GM19397 (cell line): ENCODE measurements around the gene PCDH1.

ENCODE experiments used
- ATAC-seq: cut with Tn5 transposase; IDR thresholded peaks from one replicate; pipeline ENCODE4 v1.9.1; 2021; ENCODE audit warnings: mild to moderate bottlenecking, moderate library complexity; ENCODE audit not compliant: unreplicated experiment

The PCDH1 gene

GRCh38 chr5:141857226-141857625 is 21.0 kb downstream of the PCDH1 start:
- ATAC-seq = no peak

DNA sequence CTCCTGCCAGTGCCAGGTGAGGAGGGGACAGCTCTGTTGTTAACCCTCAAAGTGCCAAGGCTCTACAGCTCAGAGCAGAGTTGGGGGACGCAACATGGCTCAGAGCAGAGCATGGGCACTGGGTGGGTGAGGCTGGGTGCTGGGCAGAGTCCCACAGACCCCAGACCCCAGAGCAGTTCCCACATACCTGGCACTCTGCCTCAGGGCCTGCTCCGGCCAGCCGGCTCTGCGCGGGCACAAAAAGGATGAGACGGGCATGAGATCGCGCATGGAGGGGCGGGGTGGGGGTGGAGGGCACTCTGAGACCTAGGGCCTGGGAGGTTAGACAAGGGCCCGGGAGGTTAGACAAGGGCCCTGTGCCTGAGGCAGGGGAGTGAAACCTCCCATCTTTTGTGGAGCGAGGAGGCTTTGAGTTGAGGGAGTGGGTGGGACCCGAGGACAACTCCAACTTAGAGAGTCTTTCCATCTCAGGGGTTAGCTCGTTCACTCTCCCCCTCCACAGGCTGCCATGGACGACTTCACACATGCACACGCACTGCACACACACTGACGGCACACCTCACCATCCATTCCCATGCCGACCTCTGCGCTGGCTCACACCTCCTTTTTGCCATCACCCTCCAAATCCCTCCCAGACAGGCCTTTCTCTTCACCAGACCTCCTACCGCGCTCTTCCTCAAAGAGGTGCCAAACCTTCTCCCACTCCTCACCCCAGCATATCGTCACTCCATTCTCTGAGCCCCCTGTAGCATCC is 22.0 kb downstream of the PCDH1 start:
- ATAC-seq = no peak

- no peak for ATAC-seq
Measured at GRCh38 chr5:141855265-141856036, 22.8 kb downstream of the PCDH1 start.

GRCh38 chr5:141853895-141854626 is 24.1 kb downstream of the PCDH1 start:
- ATAC-seq = no peak

DNA sequence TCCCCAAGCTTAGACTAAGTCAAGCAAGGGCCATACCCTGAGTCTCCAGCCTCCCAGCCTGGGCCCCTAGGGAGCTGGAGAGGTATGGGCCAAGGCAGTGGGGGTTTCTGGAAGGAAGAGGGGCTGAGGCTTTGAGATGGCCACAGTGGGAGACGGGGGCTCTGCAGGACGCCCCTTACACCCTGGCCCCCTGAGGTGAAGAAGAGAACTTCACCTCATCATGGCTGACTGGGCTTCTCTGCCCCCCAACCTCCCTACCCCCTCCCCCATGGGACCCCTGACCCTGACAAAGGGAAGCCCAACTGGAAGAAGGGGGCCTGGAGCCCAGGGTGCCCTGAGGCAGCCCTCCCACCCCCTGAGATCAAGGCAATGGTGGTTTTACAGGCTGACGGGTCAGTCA is 25.8 kb downstream of the PCDH1 start:
- no peak for ATAC-seq

- no peak for ATAC-seq
Measured at GRCh38 chr5:141851195-141851874, 26.9 kb downstream of the PCDH1 start.

DNA sequence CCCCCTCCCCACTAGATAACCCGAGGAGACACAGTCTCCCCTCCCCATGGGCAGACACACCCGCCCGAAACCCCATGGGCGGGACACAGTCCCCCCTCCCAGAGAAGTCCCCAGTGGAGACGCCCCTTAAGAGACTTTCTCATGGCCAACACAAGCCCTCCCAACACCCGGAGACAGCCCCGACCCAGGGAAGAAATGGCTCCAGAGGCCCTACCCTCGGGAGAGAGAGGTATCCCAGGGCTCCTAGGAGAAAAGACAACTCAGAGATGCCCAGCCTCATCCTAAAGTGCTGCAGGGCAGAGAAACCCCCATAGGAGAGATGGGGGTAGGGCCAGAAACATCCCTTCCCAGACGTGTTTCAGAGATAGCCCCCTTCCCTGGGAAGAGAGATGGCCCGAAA is 27.4 kb downstream of the PCDH1 start:
- no peak for ATAC-seq

- ATAC-seq = no peak
Measured at GRCh38 chr5:141850244-141850768, 27.9 kb downstream of the PCDH1 start.

- peak; percentile 76 for ATAC-seq
Measured at GRCh38 chr5:141849415-141850243, 28.6 kb downstream of the PCDH1 start.

- peak; percentile 29 for ATAC-seq
Measured at GRCh38 chr5:141848744-141849414, 29.3 kb downstream of the PCDH1 start.

DNA sequence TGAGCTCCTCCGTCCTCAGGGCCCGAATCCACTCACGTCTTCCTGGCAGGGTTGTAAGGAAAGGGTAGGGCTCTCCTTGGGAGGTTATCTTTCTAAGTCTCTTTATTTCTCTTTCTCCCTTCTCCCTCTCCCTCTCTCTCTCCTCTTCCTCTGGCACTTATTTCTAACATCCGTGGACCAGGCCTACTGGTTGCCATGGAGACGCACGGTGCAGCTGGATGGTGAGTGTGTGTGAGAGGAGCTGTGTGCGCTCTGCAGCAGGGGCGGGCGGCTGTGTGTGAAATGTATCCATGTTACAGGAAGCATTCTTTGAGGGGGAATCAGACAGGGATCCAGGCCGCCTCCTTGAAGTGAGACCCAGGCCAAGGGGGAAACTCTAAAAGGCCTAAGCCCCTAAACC is 32.2 kb downstream of the PCDH1 start:
- ATAC-seq = no peak

- ATAC-seq = no peak
Measured at GRCh38 chr5:141845371-141845851, 32.8 kb downstream of the PCDH1 start.

DNA sequence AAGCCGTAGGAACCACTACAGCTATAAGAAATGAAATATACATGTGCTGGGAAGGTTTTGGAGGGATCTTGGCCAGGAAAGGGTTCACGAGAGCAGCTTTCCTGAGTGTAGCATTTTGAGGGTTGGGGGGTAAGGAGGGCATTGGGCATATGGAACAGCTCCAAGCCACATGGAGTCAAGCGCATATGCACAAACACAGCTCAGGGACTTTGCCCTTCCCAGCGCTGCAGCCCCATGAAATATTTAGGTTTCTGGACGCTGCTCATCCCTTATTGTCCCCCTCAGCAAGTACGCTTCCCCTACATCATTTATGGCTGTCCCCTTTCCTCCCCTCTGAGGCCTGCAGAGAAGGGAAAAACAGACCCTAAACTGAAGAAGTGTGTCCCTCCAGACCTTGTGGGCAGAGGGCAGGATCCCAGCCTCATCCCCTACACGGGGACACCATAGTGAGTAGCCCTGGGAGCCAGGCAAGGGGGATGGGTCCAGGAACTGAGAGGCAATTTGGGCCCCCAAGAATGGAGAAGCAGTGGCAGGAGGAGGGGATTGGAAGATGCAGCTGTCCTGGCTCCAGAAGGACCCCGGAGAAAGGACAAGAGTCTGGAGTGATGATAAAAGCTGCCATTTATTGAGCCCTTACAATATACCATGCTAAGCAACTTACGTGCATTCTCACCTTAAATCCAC is 33.7 kb downstream of the PCDH1 start:
- no peak for ATAC-seq

GRCh38 chr5:141843156-141843927 is 34.9 kb downstream of the PCDH1 start:
- ATAC-seq = no peak

DNA sequence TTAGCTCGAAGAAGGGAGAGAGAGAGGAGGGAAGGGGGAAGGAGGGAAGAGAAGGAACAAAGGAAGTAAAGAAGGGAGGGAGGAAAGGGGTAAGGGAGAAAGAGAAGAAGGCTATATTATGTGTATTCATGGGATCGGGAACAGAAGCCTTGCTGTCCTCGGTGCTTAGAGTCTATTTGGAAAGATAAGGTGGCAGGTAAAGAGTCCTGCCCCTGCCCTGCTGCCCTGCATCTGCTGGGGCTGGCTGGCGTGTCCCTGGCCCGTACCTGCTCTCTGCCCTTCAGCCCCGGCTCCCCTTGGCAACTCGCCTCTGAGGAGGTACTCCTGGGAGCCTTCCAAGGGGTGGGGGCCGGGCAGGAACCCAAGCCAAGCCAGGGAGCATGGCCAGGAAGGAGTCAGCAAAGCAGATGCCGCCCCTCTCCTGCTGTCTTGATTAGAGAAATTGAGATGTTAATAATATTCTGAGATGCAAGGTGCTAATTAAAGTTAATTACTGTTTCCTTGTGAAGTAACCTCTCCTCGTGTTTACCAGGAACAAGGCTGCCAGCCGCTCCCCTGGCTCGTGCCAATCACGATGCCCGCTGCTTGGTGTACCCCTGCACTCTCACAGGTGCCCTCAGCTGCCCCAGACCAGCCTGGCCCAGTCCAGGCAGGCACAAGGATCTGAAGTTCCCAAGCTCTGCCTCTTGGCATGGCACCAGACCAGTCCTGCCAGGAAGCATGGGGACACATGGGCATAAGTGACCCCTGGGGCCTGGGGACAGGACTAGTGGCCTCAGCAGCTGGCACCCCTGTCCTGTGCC is 36.6 kb downstream of the PCDH1 start:
- no peak for ATAC-seq

GRCh38 chr5:141840826-141841360 is 37.3 kb downstream of the PCDH1 start:
- no peak for ATAC-seq

DNA sequence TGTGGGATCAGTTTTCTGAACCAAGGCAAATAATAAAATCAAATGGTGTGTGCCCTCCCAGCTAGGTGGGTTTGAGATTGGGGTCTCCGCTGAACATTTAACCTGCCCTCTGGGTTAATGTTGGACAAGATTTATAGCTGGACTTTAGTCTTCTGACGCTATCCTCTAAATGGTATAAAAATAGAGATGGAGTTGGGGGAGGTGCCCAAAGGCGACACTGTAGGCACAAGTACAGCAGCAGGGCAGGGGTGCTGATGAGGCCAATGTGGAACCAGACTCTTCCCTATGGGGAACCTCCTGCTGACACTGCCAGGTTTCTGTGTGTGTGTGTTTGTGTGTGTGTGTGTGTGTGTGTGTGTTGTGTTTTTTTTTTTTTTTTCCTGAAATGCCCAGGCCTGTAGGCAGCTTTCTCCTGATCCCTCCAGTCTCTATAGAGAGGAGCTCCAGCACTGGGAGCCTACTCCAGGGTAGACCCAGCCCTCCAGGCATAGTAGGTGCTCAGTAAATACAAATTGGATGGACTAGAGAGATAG is 37.9 kb downstream of the PCDH1 start:
- ATAC-seq = no peak
